ENCODE data around the gene OR10H3.

GRCh38 chr19:15748239-15748638, 10.5 kb downstream of the OR10H3 start:
- no peak for TF ChIP-seq CTCF (IDR thresholded peaks at IDR 0.05)
- no peak for TF ChIP-seq EZH2 (IDR thresholded peaks at IDR 0.05; ENCODE audit: borderline replicate concordance, insufficient read depth, low read depth, low read length, poor library complexity, severe bottlenecking)
